ENCODE data around the gene UBL3. TPM values are rescaled to one million over a fixed set of nuclear protein-coding genes. Genes with fewer than 3 reads are reported as not detected.

UBL3 gene
- total RNA-seq, 1 experiment from 2014 or later = 10.7 TPM

DNA sequence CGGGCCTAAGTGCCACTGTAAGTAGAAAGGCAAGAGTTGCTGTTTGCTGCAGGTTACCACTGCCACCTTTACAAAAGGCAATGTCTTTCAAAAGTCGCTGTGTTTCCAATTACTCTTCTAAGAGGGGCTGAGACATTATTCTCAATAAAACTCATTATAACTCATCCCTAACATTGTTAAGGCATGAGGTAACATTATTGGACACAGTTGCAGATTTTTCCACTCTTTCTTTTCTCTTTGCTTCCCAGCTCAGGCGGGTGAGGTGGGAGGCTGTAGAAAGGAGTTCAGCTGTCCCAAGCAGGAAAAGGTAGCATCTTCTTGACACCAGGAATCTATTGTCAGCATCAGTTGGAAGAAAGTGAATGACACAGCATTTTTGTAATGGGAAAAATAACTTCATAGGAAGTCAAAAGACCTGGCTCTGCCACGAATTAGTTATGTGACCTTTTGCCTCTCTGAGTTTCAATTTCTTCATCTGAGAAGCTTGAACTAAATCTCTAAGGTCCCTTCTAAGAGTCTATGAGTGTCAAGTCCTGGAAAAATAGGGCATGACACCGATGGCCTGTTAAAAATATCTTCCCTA, 2.1 kb upstream of the UBL3 start:
- Histone ChIP-seq H3K9me2 (ENCODE audit: insufficient read depth) (no peaks in the 10 kb centered on the region), H3K27me3 (ENCODE audit: insufficient read depth, low read length) (no peaks in the 10 kb centered on the region), H3K4me1 (ENCODE audit: control insufficient read depth in 1 of 2, insufficient read depth in 2 of 2, low read length in 2 of 2) (peaks cover 0 to 12% of the 10 kb centered on the region in 2 experiments; a peak in 3 of 4 replicates), H3K36me3 (ENCODE audit: control insufficient read depth in 1 of 2, insufficient read depth in 2 of 2, low read length in 2 of 2) (no peaks in the 10 kb centered on the region), H3K27ac (ENCODE audit: low read depth, low read length) (no peak overlapping the region), H3K4me2 (ENCODE audit: low read length) (no peak overlapping the region), H2AFZ (ENCODE audit: low read depth, low read length, poor library complexity, severe bottlenecking) (no peak overlapping the region), H3K9me3 (ENCODE audit: control insufficient read depth in 1 of 2, insufficient read depth in 1 of 2, low read depth in 1 of 2, low read length in 2 of 2) (no peaks in the 10 kb centered on the region), H3K9ac (ENCODE audit: low read length) (no peak overlapping the region), H3K4me3 (replicated peaks in 1 of 2; ENCODE audit: low read depth in 1 of 2, low read length in 2 of 2) (no peak overlapping the region), H4K20me1 (ENCODE audit: insufficient read depth) (no peaks in the 10 kb centered on the region), H3K79me2 (ENCODE audit: insufficient read depth, low read length) (peaks cover 13% of the 10 kb centered on the region)
- TF ChIP-seq, protein P1, sequence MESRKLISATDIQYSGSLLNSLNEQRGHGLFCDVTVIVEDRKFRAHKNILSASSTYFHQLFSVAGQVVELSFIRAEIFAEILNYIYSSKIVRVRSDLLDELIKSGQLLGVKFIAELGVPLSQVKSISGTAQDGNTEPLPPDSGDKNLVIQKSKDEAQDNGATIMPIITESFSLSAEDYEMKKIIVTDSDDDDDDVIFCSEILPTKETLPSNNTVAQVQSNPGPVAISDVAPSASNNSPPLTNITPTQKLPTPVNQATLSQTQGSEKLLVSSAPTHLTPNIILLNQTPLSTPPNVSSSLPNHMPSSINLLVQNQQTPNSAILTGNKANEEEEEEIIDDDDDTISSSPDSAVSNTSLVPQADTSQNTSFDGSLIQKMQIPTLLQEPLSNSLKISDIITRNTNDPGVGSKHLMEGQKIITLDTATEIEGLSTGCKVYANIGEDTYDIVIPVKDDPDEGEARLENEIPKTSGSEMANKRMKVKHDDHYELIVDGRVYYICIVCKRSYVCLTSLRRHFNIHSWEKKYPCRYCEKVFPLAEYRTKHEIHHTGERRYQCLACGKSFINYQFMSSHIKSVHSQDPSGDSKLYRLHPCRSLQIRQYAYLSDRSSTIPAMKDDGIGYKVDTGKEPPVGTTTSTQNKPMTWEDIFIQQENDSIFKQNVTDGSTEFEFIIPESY (IDR thresholded peaks at IDR 0.05; ENCODE audit: extremely low read depth, insufficient replicate concordance, low read length) = no peak
- no peak for TF ChIP-seq CEBPB (IDR thresholded peaks at IDR 0.05; ENCODE audit: low read depth)
- TF ChIP-seq RAD21 (IDR thresholded peaks at IDR 0.05; ENCODE audit: low read depth) = no peak
- TF ChIP-seq SIN3A (IDR thresholded peaks at IDR 0.05; ENCODE audit: low read depth) = no peak
- TF ChIP-seq ZNF274 (IDR thresholded peaks at IDR 0.05; ENCODE audit: low read depth, low read length) = no peak
- TF ChIP-seq, protein P2, sequence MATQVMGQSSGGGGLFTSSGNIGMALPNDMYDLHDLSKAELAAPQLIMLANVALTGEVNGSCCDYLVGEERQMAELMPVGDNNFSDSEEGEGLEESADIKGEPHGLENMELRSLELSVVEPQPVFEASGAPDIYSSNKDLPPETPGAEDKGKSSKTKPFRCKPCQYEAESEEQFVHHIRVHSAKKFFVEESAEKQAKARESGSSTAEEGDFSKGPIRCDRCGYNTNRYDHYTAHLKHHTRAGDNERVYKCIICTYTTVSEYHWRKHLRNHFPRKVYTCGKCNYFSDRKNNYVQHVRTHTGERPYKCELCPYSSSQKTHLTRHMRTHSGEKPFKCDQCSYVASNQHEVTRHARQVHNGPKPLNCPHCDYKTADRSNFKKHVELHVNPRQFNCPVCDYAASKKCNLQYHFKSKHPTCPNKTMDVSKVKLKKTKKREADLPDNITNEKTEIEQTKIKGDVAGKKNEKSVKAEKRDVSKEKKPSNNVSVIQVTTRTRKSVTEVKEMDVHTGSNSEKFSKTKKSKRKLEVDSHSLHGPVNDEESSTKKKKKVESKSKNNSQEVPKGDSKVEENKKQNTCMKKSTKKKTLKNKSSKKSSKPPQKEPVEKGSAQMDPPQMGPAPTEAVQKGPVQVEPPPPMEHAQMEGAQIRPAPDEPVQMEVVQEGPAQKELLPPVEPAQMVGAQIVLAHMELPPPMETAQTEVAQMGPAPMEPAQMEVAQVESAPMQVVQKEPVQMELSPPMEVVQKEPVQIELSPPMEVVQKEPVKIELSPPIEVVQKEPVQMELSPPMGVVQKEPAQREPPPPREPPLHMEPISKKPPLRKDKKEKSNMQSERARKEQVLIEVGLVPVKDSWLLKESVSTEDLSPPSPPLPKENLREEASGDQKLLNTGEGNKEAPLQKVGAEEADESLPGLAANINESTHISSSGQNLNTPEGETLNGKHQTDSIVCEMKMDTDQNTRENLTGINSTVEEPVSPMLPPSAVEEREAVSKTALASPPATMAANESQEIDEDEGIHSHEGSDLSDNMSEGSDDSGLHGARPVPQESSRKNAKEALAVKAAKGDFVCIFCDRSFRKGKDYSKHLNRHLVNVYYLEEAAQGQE (IDR thresholded peaks at IDR 0.05; ENCODE audit: low read depth) = no peak
- no peak for TF ChIP-seq SRF (IDR thresholded peaks at IDR 0.05; ENCODE audit: low read depth)
- no peak for TF ChIP-seq EZH2 (IDR thresholded peaks at IDR 0.05)
- ChIA-PET RAD21 (ENCODE audit: low non-redundant PET in 1 of 2, low total read pairs in 2 of 2, uncharacterized antibody in 2 of 2, unreplicated experiment in 2 of 2) (no interaction called here), CTCF (no interaction called here), POLR2A (no interaction called here)
- no TSS peak for BruUV-seq (replicated peaks)
- no peak for ATAC-seq
- no peak for DNase-seq (ENCODE audit: low read depth, low spot score)
- intact Hi-C loops (cut with micrococcal nuclease) = no loop called here
